Measurements from ENCODE around the gene SREBF2. TPM values are rescaled to one million over a fixed set of nuclear protein-coding genes. Genes with fewer than 3 reads are reported as not detected.

SREBF2 gene
- total and polyA plus RNA-seq, 2 donors (not counting 3 experiments of a cell fraction or from before 2014, with no cell fraction given) = 101 to 136 TPM

DNA sequence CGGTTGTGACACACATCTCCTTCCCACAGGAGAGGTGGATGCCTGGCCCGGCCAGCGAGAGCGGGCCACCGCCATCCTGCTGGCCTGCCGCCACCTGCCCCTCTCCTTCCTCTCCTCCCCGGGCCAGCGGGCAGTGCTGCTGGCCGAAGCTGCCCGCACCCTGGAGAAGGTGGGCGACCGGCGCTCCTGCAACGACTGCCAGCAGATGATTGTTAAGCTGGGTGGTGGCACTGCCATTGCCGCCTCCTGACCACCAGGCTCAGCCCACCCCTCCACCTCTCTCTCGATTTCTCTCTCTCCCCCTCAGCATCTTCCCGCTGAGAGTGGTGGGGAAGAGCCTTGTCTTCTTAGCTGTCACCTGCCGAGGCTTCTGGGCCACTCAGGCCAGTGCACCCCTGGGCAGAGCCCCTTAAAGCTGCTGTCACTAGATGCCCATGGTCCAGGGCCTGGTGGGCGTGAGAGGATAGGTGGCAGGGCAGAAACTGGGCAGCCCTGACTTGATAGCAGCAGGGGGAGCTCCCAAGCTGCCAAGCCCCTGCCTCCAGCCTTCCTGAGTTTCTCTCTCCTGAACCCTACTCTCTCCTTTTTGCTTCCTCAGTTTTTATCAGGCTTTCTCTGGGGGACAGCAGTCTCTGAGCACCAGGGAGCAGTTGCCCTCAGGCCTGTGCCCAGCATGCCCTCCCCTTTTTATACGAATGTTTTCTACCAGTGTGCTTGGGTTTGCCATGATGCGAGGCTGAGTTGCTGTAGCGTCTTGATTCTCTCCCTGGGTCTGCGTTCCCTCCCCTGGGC lies 72.7 kb downstream of the SREBF2 start:
- Histone ChIP-seq H2AFZ (ENCODE audit: low read depth, low read length) (no peak overlapping the region), H4K20me1 (replicated peaks; ENCODE audit: control insufficient read depth, extremely low read depth, insufficient read depth, low read length) (no peaks in the 10 kb centered on the region), H3K36me3 (ENCODE audit: control insufficient read depth in 2 of 2, extremely low read depth in 1 of 2, insufficient read depth in 2 of 2, low read length in 2 of 2) (peaks cover 7 to 28% of the 10 kb centered on the region in 2 experiments), H3K79me2 (ENCODE audit: control insufficient read depth, insufficient read depth, low read length) (no peaks in the 10 kb centered on the region), H3K27me3 (ENCODE audit: control insufficient read depth in 2 of 2, insufficient read depth in 2 of 2, low read length in 2 of 2) (peaks cover under 1 to 12% of the 10 kb centered on the region in 2 experiments), H3K9ac (replicated peaks; ENCODE audit: extremely low read depth, insufficient read depth, low read length) (no peak overlapping the region), H3K4me2 (ENCODE audit: insufficient read depth, low read length) (no peak overlapping the region), H3K27ac (ENCODE audit: insufficient read depth, low read depth, low read length) (no peak overlapping the region), H3K9me1 (replicated peaks; ENCODE audit: control insufficient read depth, extremely low read depth, insufficient read depth, low read length) (no peaks in the 10 kb centered on the region), H3K4me1 (ENCODE audit: control insufficient read depth, extremely low read depth, insufficient read depth, low read length) (peaks cover 5% of the 10 kb centered on the region), H3K9me3 (replicated peaks; ENCODE audit: control insufficient read depth, insufficient read depth, low read length) (no peaks in the 10 kb centered on the region), H3K4me3 (replicated peaks in 1 of 3; ENCODE audit: insufficient read depth in 1 of 3, low read depth in 1 of 3, low read length in 3 of 3) (no peak overlapping the region)
- FAIRE-seq = no peak
- ChIA-PET POLR2A (interaction anchor here (0.6 kb wide), 1 partner anchor 26 kb away, joined by 3 read pairs; no protein-coding TSS in a partner anchor), CTCF (interaction anchor here (0.6 kb wide), 1 partner anchor 35 kb away, joined by 3 read pairs; no protein-coding TSS in a partner anchor)
- no peak for DNase-seq (ENCODE audit: low read depth, low spot score)
- dilution Hi-C loops (cut with MboI; ENCODE audit: extremely low pct_ligation_motif_present, low sequenced_read_pairs) = no loop called here
- TF ChIP-seq MYC (IDR thresholded peaks at IDR 0.05; ENCODE audit: low read depth, low read length) = no peak
- no peak for TF ChIP-seq JUN (IDR thresholded peaks at IDR 0.05; ENCODE audit: borderline replicate concordance, insufficient read depth, insufficient read length, low read depth)
- no peak for TF ChIP-seq POLR2A (IDR thresholded peaks at IDR 0.05; ENCODE audit: low read depth, low read length)
- no peak for TF ChIP-seq GATA2 (IDR thresholded peaks at IDR 0.05; ENCODE audit: insufficient read depth, insufficient read length, low read depth, low read length)
- no peak for TF ChIP-seq POLR2AphosphoS5 (IDR thresholded peaks at IDR 0.05; ENCODE audit: insufficient read depth, low read depth, low read length)
- TF ChIP-seq, protein P1, sequence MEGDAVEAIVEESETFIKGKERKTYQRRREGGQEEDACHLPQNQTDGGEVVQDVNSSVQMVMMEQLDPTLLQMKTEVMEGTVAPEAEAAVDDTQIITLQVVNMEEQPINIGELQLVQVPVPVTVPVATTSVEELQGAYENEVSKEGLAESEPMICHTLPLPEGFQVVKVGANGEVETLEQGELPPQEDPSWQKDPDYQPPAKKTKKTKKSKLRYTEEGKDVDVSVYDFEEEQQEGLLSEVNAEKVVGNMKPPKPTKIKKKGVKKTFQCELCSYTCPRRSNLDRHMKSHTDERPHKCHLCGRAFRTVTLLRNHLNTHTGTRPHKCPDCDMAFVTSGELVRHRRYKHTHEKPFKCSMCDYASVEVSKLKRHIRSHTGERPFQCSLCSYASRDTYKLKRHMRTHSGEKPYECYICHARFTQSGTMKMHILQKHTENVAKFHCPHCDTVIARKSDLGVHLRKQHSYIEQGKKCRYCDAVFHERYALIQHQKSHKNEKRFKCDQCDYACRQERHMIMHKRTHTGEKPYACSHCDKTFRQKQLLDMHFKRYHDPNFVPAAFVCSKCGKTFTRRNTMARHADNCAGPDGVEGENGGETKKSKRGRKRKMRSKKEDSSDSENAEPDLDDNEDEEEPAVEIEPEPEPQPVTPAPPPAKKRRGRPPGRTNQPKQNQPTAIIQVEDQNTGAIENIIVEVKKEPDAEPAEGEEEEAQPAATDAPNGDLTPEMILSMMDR (IDR thresholded peaks at IDR 0.05; ENCODE audit: extremely low read depth in 1 of 2, insufficient read depth in 1 of 2, low read depth in 1 of 2, low read length in 2 of 2) = no peak
- intact Hi-C loops (cut with micrococcal nuclease) = no loop called here
- BruUV-seq (replicated peaks) = no TSS peak

Data from endothelial cell of umbilical vein (primary cell).